ENCODE measurements around the gene GOLGA8M.
"Not testable (repeated sequence)": the region's sequence is repeated elsewhere in the genome, so short reads cannot be mapped to it uniquely, and the experiment has no call there.

DNA sequence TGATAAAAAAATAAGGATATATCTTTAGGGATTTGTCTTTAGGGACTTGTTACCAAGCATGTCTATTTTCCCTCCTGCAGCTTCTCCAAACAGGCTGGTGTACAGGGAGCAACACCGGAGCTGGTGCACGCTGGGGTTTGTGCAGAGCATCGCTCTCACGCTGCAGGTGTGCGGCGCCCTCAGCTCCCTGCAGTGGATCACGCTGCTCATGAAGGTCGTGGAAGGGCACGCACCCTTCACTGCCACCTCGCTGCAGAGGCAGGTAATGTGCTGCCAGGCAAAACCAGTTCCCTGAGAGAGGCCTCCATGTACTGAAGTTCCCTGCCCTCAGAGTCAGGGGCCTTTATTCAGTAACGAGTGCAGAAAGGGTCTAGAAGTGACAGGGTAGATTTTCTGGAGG, 58.0 kb downstream of the GOLGA8M start:
- TF ChIP-seq, protein P1, sequence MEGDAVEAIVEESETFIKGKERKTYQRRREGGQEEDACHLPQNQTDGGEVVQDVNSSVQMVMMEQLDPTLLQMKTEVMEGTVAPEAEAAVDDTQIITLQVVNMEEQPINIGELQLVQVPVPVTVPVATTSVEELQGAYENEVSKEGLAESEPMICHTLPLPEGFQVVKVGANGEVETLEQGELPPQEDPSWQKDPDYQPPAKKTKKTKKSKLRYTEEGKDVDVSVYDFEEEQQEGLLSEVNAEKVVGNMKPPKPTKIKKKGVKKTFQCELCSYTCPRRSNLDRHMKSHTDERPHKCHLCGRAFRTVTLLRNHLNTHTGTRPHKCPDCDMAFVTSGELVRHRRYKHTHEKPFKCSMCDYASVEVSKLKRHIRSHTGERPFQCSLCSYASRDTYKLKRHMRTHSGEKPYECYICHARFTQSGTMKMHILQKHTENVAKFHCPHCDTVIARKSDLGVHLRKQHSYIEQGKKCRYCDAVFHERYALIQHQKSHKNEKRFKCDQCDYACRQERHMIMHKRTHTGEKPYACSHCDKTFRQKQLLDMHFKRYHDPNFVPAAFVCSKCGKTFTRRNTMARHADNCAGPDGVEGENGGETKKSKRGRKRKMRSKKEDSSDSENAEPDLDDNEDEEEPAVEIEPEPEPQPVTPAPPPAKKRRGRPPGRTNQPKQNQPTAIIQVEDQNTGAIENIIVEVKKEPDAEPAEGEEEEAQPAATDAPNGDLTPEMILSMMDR (IDR thresholded peaks at IDR 0.05; ENCODE audit: insufficient read depth, low read depth, low read length): not testable (repeated sequence)
- not testable (repeated sequence) for TF ChIP-seq EZH2 (IDR thresholded peaks at IDR 0.05; ENCODE audit: insufficient read depth, low read length)
